OCI-LY1 (cell line): ENCODE data around the gene RGS13.

ENCODE experiments used
- H2AFZ ChIP-seq: fragments of 200-600 bp; sonication (generic), shearing (Covaris generic); 2 replicates; pipeline ENCODE4 v1.6.0; 2014; ENCODE audit warnings: antibody characterized with exemption, mild to moderate bottlenecking, low read length
- H3F3A ChIP-seq: fragments of 200-600 bp; sonication (generic), shearing (Covaris generic); 2 replicates; pipeline ENCODE4 v1.6.0; 2014; ENCODE audit warnings: mild to moderate bottlenecking, antibody characterized with exemption, low read length, moderate library complexity; ENCODE audit not compliant: insufficient read depth
- H3K27ac ChIP-seq: fragments of 200-600 bp; sonication (generic); 2 replicates; pipeline ENCODE4 v1.5.1; 2014; ENCODE audit warnings: low read length, mixed run types, mild to moderate bottlenecking, low read depth; ENCODE audit not compliant: poor library complexity, severe bottlenecking
- H3K27me3 ChIP-seq: fragments of 200-600 bp; sonication (generic); 2 replicates; pipeline ENCODE4 v1.6.0; 2014; ENCODE audit warnings: antibody characterized with exemption, mild to moderate bottlenecking, low read length, moderate library complexity; ENCODE audit not compliant: insufficient read depth
- H3K36me3 ChIP-seq: fragments of 200-600 bp; sonication (generic); 2 replicates; pipeline ENCODE4 v1.6.1; 2014; ENCODE audit warnings: mild to moderate bottlenecking, antibody characterized with exemption, low read length, moderate library complexity, mixed read lengths; ENCODE audit not compliant: insufficient read depth
- H3K4me1 ChIP-seq: fragments of 200-600 bp; sonication (generic); 2 replicates; pipeline ENCODE4 v1.5.1; 2014; ENCODE audit warnings: mild to moderate bottlenecking, low read length, moderate library complexity; ENCODE audit not compliant: insufficient read depth, severe bottlenecking
- H3K4me2 ChIP-seq: fragments of 200-600 bp; sonication (generic), shearing (Covaris generic); 2 replicates; pipeline ENCODE4 v1.6.1; 2014; ENCODE audit warnings: low read length
- H3K4me3 ChIP-seq: fragments of 200-600 bp; sonication (generic); 2 replicates; pipeline ENCODE4 v1.5.1; 2014; ENCODE audit warnings: low read length, low read depth, mild to moderate bottlenecking, mixed read lengths; ENCODE audit not compliant: poor library complexity, severe bottlenecking
- H3K79me2 ChIP-seq: fragments of 200-600 bp; shearing (Covaris generic); 2 replicates; pipeline ENCODE4 v1.6.1; 2016; ENCODE audit warnings: mixed run types, low read length, mixed read lengths; ENCODE audit not compliant: insufficient read depth
- H3K9ac ChIP-seq: fragments of 200-600 bp; sonication (generic), shearing (Covaris generic); 2 replicates; pipeline ENCODE4 v1.6.1; 2014; ENCODE audit warnings: mild to moderate bottlenecking, low read length, mixed read lengths
- H3K9me2 ChIP-seq: fragments of 200-600 bp; sonication (generic), shearing (Covaris generic); 2 replicates; pipeline ENCODE4 v1.6.1; 2014; ENCODE audit warnings: low read depth, mild to moderate bottlenecking, low read length, mixed read lengths
- H3K9me3 ChIP-seq: fragments of 200-600 bp; shearing (Covaris generic); 2 replicates; pipeline ENCODE4 v1.6.1; 2014; ENCODE audit warnings: low read length, mixed read lengths
- H4K20me1 ChIP-seq: fragments of 200-600 bp; sonication (generic), shearing (Covaris generic); 2 replicates; pipeline ENCODE4 v1.6.0; 2016; ENCODE audit warnings: mild to moderate bottlenecking, low read length; ENCODE audit not compliant: insufficient read depth
- CTCF ChIP-seq: fragments of 200-600 bp; sonication (generic), shearing (Covaris generic); IDR thresholded peaks from 2 replicates; pipeline ENCODE4 v1.5.1; 2017; ENCODE audit warnings: mild to moderate bottlenecking, antibody characterized with exemption, low read length, moderate library complexity, mixed read lengths
- EZH2 ChIP-seq: fragments of 200-600 bp; sonication (generic), shearing (Covaris generic); IDR thresholded peaks from 2 replicates; pipeline ENCODE4 v1.8.0; 2017; ENCODE audit warnings: borderline replicate concordance, mixed run types, mild to moderate bottlenecking, antibody characterized with exemption, low read length, moderate library complexity, mixed read lengths

The RGS13 gene

GRCh38 chr1:192703283-192704206, 67.6 kb downstream of the RGS13 start:
- TF ChIP-seq EZH2 (no peak), CTCF (no peak)
- Histone ChIP-seq H3F3A (no peaks in the 10 kb centered on the region), H4K20me1 (no peaks in the 10 kb centered on the region), H3K9ac (no peak overlapping the region), H3K36me3 (no peaks in the 10 kb centered on the region), H3K27ac (no peak overlapping the region), H3K27me3 (no peaks in the 10 kb centered on the region), H3K4me1 (no peaks in the 10 kb centered on the region), H3K4me3 (no peak overlapping the region), H3K79me2 (no peaks in the 10 kb centered on the region), H3K4me2 (no peak overlapping the region), H2AFZ (no peak overlapping the region), H3K9me2 (no peaks in the 10 kb centered on the region), H3K9me3 (no peaks in the 10 kb centered on the region)

- Histone ChIP-seq H3K9ac (no peak overlapping the region), H3F3A (no peaks in the 10 kb centered on the region), H3K9me2 (no peaks in the 10 kb centered on the region), H3K9me3 (no peaks in the 10 kb centered on the region), H3K79me2 (no peaks in the 10 kb centered on the region), H2AFZ (no peak overlapping the region), H3K27ac (no peak overlapping the region), H3K4me2 (no peak overlapping the region), H3K4me3 (no peak overlapping the region), H3K27me3 (no peaks in the 10 kb centered on the region), H3K36me3 (no peaks in the 10 kb centered on the region), H4K20me1 (no peaks in the 10 kb centered on the region), H3K4me1 (no peaks in the 10 kb centered on the region)
- no peak for TF ChIP-seq CTCF
- no peak for TF ChIP-seq EZH2
Observed at GRCh38 chr1:192705510-192705909, 69.6 kb downstream of the RGS13 start.

GRCh38 chr1:192706936-192707335, 71.0 kb downstream of the RGS13 start:
- Histone ChIP-seq H2AFZ (no peak overlapping the region), H3K9me3 (no peaks in the 10 kb centered on the region)

More at GRCh38 chr1:192706936-192707335, 71.0 kb downstream of the RGS13 start:
- Histone ChIP-seq H4K20me1 (no peaks in the 10 kb centered on the region), H3K27ac (no peak overlapping the region), H3K4me3 (no peak overlapping the region), H3K9me2 (no peaks in the 10 kb centered on the region), H3K79me2 (no peaks in the 10 kb centered on the region), H3K27me3 (no peaks in the 10 kb centered on the region), H3K9ac (no peak overlapping the region), H3K4me1 (no peaks in the 10 kb centered on the region), H3K4me2 (no peak overlapping the region), H3K36me3 (no peaks in the 10 kb centered on the region), H3F3A (no peaks in the 10 kb centered on the region)
- TF ChIP-seq CTCF = no peak
